T-cell (primary cell): ENCODE data around the gene TSPAN9. TPM values are rescaled to one million over a fixed set of nuclear protein-coding genes. Genes with fewer than 3 reads are reported as not detected.

Experiments
- ATAC-seq, 4 experiments: fragments of 200-7000 bp in 3 of 4; fragments of 150-1000 bp in 1 of 4; cut with Tn5 transposase; replicated peaks in 1 of 4; 1 replicate in 3 of 4; 2 replicates in 1 of 4; pipeline ENCODE4 v1.10.0; 2021; ENCODE audit warnings: moderate library complexity in 3 of 4, mild to moderate bottlenecking in 2 of 4, moderate number of reproducible peaks in 1 of 4
- CTCF ChIA-PET, 2 donors: fragments of 300-600 bp; sonication (Branson Sonifier 250); formaldehyde crosslinking; loops; one replicate each; lab custom pipeline; 2022; ENCODE audit warnings: antibody characterized with exemption in 2 of 2; lab: Charles Lee
- POLR2A ChIA-PET, 2 donors: fragments of 300-600 bp; sonication (Branson Sonifier 250); formaldehyde crosslinking; loops; one replicate each; lab custom pipeline; 2022; ENCODE audit warnings: antibody characterized with exemption in 2 of 2; lab: Charles Lee
- DNase-seq, 35 experiments: peaks; one replicate each; pipeline versions ENCODE4 v3.0.0 to v3.0.0-alpha.2; 2013 to 2023
- H3K27ac ChIP-seq: one replicate; pipeline ENCODE4 v1.5.1; 2013; ENCODE audit warnings: low read length
- H3K27me3 ChIP-seq, 2 experiments: replicated peaks in 1 of 2; 1 replicate in 1 of 2; 2 replicates in 1 of 2; pipeline versions ENCODE4 v1.6.1 to v1.7.0; 2013; ENCODE audit warnings: low read length in 1 of 2, mixed read lengths in 1 of 2; ENCODE audit not compliant: control insufficient read depth in 2 of 2, insufficient read depth in 2 of 2; ENCODE audit errors: extremely low read depth in 1 of 2
- H3K36me3 ChIP-seq, 2 donors: 1 replicate in 1 of 2; 2 replicates in 1 of 2; pipeline versions ENCODE4 v1.6.1 to v1.7.0; 2013; ENCODE audit warnings: low read length in 1 of 2; ENCODE audit not compliant: control insufficient read depth in 2 of 2, insufficient read depth in 1 of 2; ENCODE audit errors: extremely low read depth in 1 of 2
- H3K4me1 ChIP-seq, 2 experiments: 1 replicate in 1 of 2; 2 replicates in 1 of 2; pipeline versions ENCODE4 v1.6.1 to v1.7.0; 2013; ENCODE audit warnings: low read length in 2 of 2, mixed read lengths in 1 of 2; ENCODE audit not compliant: insufficient read depth in 2 of 2, control insufficient read depth in 1 of 2; ENCODE audit errors: extremely low read depth in 1 of 2
- H3K4me3 ChIP-seq, 2 donors: 1 replicate in 1 of 2; 2 replicates in 1 of 2; pipeline versions ENCODE4 v1.5.1 to v1.7.0; 2013; ENCODE audit warnings: mild to moderate bottlenecking in 2 of 2, low read length in 1 of 2, moderate library complexity in 1 of 2; ENCODE audit not compliant: control insufficient read depth in 1 of 2; ENCODE audit errors: extremely low read depth in 1 of 2
- H3K9me3 ChIP-seq: 2 replicates; pipeline ENCODE4 v1.7.0; 2013
- H3K27ac Mint-ChIP-seq, 2 donors: one replicate each; pipeline ENCODE4 v1.8.0; 2020 to 2021; ENCODE audit warnings: mild to moderate bottlenecking in 2 of 2, mixed read lengths in 2 of 2
- H3K27me3 Mint-ChIP-seq, 2 donors: one replicate each; pipeline ENCODE4 v1.8.0; 2021 to 2022; ENCODE audit warnings: mixed read lengths in 2 of 2
- H3K36me3 Mint-ChIP-seq: one replicate; pipeline ENCODE4 v1.8.0; 2021; ENCODE audit warnings: mixed read lengths
- H3K4me1 Mint-ChIP-seq, 3 donors: one replicate each; pipeline ENCODE4 v1.8.0; 2020 to 2022; ENCODE audit warnings: mixed read lengths in 3 of 3, mild to moderate bottlenecking in 1 of 3
- H3K4me3 Mint-ChIP-seq, 3 donors: one replicate each; pipeline ENCODE4 v1.8.0; 2020 to 2022; ENCODE audit warnings: mild to moderate bottlenecking in 3 of 3, mixed read lengths in 3 of 3, moderate library complexity in 3 of 3
- H3K9me3 Mint-ChIP-seq, 3 donors: one replicate each; pipeline ENCODE4 v1.8.0; 2020 to 2022; ENCODE audit warnings: mixed read lengths in 3 of 3
- WGBS: methylation state at CpG from one replicate; pipeline ENCODE4 v1.1.5; 2013; ENCODE audit warnings: missing lambda C conversion rate; ENCODE audit not compliant: insufficient coverage; 5-methylcytosine and 5-hydroxymethylcytosine counted together
- total RNA-seq, 35 experiments: library from RNA in 6 of 35; stranded (reverse) in 6 of 35; fragments of 120-200 nt in 1 of 35; gene quantifications; one replicate each; pipeline versions ENCODE4 v1.2.1 to v1.2.4 and lab custom pipeline; 2013 to 2026

TSPAN9 gene
- total RNA-seq, 5 donors from 2014 or later (not counting 1 experiment from before 2014, with no cell fraction given), result 0.56 to 1.1 (median 0.70) TPM

GRCh38 chr12:3195859-3196483 lies 118.8 kb downstream of the TSPAN9 start:
- Mint-ChIP-seq H3K4me1 (peaks cover 3 to 10% (median 9%) of the 10 kb centered on the region in 3 donors), H3K27ac (no peak overlapping the region), H3K9me3 (no peaks in the 10 kb centered on the region), H3K27me3 (peaks cover 22 to 35% of the 10 kb centered on the region in 2 donors), H3K36me3 (no peaks in the 10 kb centered on the region), H3K4me3 (no peak overlapping the region)
- H3K27ac ChIP-seq, result no peak overlapping the region
- peaks cover 4 to 9% of the 10 kb centered on the region in 2 experiments for H3K4me1 ChIP-seq
- H3K27me3 ChIP-seq, result peaks cover 4 to 48% of the 10 kb centered on the region in 2 experiments
- H3K9me3 ChIP-seq, result no peaks in the 10 kb centered on the region
- POLR2A ChIA-PET, result no interaction called here
- CTCF ChIA-PET, result no interaction called here
- no peak overlapping the region for H3K4me3 ChIP-seq
- no peaks in the 10 kb centered on the region for H3K36me3 ChIP-seq
- DNase-seq (no peak), ATAC-seq (peak in 1 of 4 experiments; percentile 13)
- 68% methylated on average over 8 of the region's 14 CpGs for WGBS

DNA sequence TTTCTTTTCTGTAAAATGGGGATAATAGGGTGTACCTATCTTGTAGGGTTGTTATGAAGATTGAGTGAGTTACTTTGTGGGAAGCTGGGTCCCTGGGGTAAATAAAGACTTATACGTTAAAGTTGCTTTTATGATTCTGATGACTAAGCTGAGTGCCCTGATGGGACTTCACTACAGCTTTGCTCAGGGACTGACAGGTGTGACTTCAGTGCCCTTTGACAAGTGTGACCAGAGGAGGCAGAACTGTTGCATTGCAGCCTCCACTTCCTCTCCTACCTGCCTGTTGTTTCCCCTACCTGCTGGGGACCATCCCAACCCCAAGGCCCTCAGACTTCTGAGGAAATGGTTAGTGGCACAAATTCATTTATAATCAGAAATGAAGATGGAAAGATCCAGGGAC lies 119.3 kb downstream of the TSPAN9 start:
- Mint-ChIP-seq H3K9me3 (no peaks in the 10 kb centered on the region), H3K27ac (no peak overlapping the region), H3K27me3 (peaks cover 26 to 40% of the 10 kb centered on the region in 2 donors), H3K4me1 (peaks cover 7 to 14% (median 9%) of the 10 kb centered on the region in 3 donors), H3K4me3 (no peak overlapping the region), H3K36me3 (no peaks in the 10 kb centered on the region)
- Histone ChIP-seq H3K27ac (no peak overlapping the region), H3K27me3 (peaks cover 4 to 48% of the 10 kb centered on the region in 2 experiments), H3K4me3 (no peak overlapping the region), H3K36me3 (no peaks in the 10 kb centered on the region), H3K4me1 (peaks cover 4 to 9% of the 10 kb centered on the region in 2 experiments), H3K9me3 (no peaks in the 10 kb centered on the region)
- POLR2A ChIA-PET, result no interaction called here
- CTCF ChIA-PET, result no interaction called here
- DNase-seq (no peak), ATAC-seq (no peak)
- 100% methylated on average over 1 of the region's 1 CpG for WGBS

DNA sequence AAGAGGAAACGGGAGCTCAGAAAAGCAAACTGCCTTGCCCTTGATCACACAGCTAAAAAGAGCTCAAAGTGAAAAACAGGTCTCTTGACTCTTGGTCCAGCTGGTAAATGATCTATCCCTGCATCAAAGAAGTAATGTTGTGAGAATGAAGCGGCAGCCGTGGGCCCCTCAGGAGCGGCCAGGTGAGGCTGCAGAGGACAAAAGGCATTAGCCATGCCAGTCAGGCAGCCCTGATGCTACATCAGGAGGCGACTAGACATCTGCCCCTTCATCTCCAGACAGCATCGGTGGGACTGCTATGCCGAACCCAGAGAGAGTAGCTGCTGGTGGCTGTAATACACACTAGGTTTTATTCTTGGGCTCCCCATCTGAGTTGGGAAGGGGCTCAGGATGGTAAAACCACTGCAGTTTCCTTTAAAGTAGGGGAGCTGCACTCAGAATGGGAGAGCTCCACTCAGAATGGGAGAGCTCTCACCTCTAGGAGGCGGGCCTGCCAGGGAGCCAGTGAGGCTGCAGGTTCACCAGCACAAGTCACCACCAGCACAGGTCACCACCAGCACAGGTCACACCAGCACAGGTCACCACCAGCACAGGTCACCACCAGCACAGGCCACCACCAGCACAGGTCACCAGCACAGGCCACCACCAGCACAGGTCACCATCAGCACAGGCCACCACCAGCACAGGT lies 120.1 kb downstream of the TSPAN9 start:
- Histone ChIP-seq H3K4me1 (peaks cover 4 to 9% of the 10 kb centered on the region in 2 experiments), H3K4me3 (no peak overlapping the region), H3K9me3 (no peaks in the 10 kb centered on the region), H3K36me3 (no peaks in the 10 kb centered on the region), H3K27ac (no peak overlapping the region), H3K27me3 (peaks cover 9 to 56% of the 10 kb centered on the region in 2 experiments)
- Mint-ChIP-seq H3K9me3 (no peaks in the 10 kb centered on the region), H3K4me3 (no peak overlapping the region), H3K27me3 (peaks cover 26 to 42% of the 10 kb centered on the region in 2 donors), H3K4me1 (peaks cover 7 to 14% (median 9%) of the 10 kb centered on the region in 3 donors), H3K36me3 (no peaks in the 10 kb centered on the region), H3K27ac (no peak overlapping the region)
- ChIA-PET CTCF (no interaction called here), POLR2A (no interaction called here)
- WGBS, result 83% methylated on average over 5 of the region's 8 CpGs
- DNase-seq (no peak), ATAC-seq (no peak)

DNA sequence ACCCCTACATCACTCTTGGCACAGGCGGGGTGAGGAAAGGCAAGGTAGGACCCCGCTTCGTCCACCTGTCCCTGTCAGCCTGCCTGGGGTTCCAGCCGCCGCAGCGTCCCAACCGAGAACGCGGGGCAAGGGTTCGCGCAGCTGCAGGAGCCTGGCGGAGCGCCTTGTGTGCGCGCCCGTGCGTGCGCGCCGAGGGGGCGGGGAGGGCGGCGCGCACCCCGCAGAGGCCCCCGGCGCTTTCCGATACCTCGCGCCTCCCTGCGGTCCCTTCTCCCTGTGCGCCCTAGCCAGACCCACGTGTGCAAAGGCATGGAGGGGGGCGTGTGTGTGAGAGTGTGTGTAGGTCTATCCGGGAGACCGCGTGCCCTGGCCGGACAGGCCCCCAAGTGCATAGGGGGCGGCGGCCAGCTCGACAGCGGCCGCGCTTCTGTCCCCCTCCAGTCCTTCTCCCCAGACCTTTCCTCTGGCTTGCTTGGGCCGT lies 122.4 kb downstream of the TSPAN9 start:
- no peaks in the 10 kb centered on the region for H3K9me3 ChIP-seq
- Mint-ChIP-seq H3K27me3 (peaks cover 37 to 52% of the 10 kb centered on the region in 2 donors), H3K4me3 (peak overlapping the region in 2 of 3 donors; percentile 24 to 54), H3K9me3 (no peaks in the 10 kb centered on the region), H3K4me1 (peaks cover 7 to 17% (median 9%) of the 10 kb centered on the region in 3 donors), H3K36me3 (no peaks in the 10 kb centered on the region), H3K27ac (no peak overlapping the region)
- H3K4me1 ChIP-seq, result peaks cover 4 to 9% of the 10 kb centered on the region in 2 experiments
- CTCF ChIA-PET, result no interaction called here
- POLR2A ChIA-PET, result no interaction called here
- H3K27ac ChIP-seq, result no peak overlapping the region
- no peak for ATAC-seq
- no peak for DNase-seq
- H3K4me3 ChIP-seq, result peak overlapping the region in 1 of 2 donors; percentile 32
- WGBS, result 5% methylated on average over 39 of the region's 45 CpGs
- H3K27me3 ChIP-seq, result peaks cover 12 to 62% of the 10 kb centered on the region in 2 experiments
- H3K36me3 ChIP-seq, result no peaks in the 10 kb centered on the region

- peak overlapping the region in 2 of 3 donors; percentile 24 to 54 for H3K4me3 Mint-ChIP-seq
- no peaks in the 10 kb centered on the region for H3K36me3 Mint-ChIP-seq
- Histone ChIP-seq H3K4me1 (peaks cover 4 to 9% of the 10 kb centered on the region in 2 experiments), H3K9me3 (no peaks in the 10 kb centered on the region), H3K4me3 (peak overlapping the region in 1 of 2 donors; percentile 36), H3K36me3 (no peaks in the 10 kb centered on the region), H3K27me3 (peaks cover 12 to 65% of the 10 kb centered on the region in 2 experiments), H3K27ac (no peak overlapping the region)
- ATAC-seq, result no peak
- H3K27me3 Mint-ChIP-seq, result peaks cover 37 to 52% of the 10 kb centered on the region in 2 donors
- no peak for DNase-seq
- ChIA-PET CTCF (no interaction called here), POLR2A (no interaction called here)
- peaks cover 7 to 17% (median 9%) of the 10 kb centered on the region in 3 donors for H3K4me1 Mint-ChIP-seq
- no peak overlapping the region for H3K27ac Mint-ChIP-seq
- H3K9me3 Mint-ChIP-seq, result no peaks in the 10 kb centered on the region
- WGBS, result 2% methylated on average over 41 of the region's 49 CpGs
These were observed 122.9 kb downstream of the TSPAN9 start for GRCh38 chr12:3200032-3200617.

- Histone ChIP-seq H3K27me3 (peaks cover 12 to 68% of the 10 kb centered on the region in 2 experiments), H3K36me3 (no peaks in the 10 kb centered on the region), H3K4me1 (peaks cover 4 to 9% of the 10 kb centered on the region in 2 experiments), H3K9me3 (no peaks in the 10 kb centered on the region), H3K4me3 (no peak overlapping the region), H3K27ac (no peak overlapping the region)
- Mint-ChIP-seq H3K4me1 (peaks cover 7 to 17% (median 9%) of the 10 kb centered on the region in 3 donors), H3K4me3 (peak overlapping the region in 1 of 3 donors; percentile 66), H3K9me3 (no peaks in the 10 kb centered on the region), H3K36me3 (no peaks in the 10 kb centered on the region), H3K27me3 (peaks cover 37 to 52% of the 10 kb centered on the region in 2 donors), H3K27ac (no peak overlapping the region)
- ChIA-PET CTCF (no interaction called here), POLR2A (no interaction called here)
- 4% methylated on average over 40 of the region's 41 CpGs for WGBS
- DNase-seq (no peak), ATAC-seq (no peak)
These were observed 123.6 kb downstream of the TSPAN9 start for GRCh38 chr12:3200814-3201233.
